Bronchial epithelial cell (primary cell): ENCODE data around the gene ATE1. TPM values are rescaled to one million over a fixed set of nuclear protein-coding genes. Genes with fewer than 3 reads are reported as not detected.
"Not testable (repeated sequence)": the region's sequence is repeated elsewhere in the genome, so short reads cannot be mapped to it uniquely, and the experiment has no call there.

Experiments
- DNase-seq: peaks from one replicate; pipeline ENCODE4 v3.0.0-alpha.2; 2010; ENCODE audit warnings: low read depth
- FAIRE-seq: peaks from 2 replicates; lab custom pipeline; 2011; peaks lifted over from hg19 to GRCh38; lab: Jason Lieb, UNC
- H3K27me3 ChIP-seq: 2 replicates; pipeline ENCODE4 v1.5.1; 2011; ENCODE audit warnings: low read length; ENCODE audit not compliant: control insufficient read depth, insufficient read depth
- H3K36me3 ChIP-seq: 2 replicates; pipeline ENCODE4 v1.5.1; 2011; ENCODE audit warnings: low read length; ENCODE audit not compliant: control insufficient read depth, insufficient read depth
- H3K4me3 ChIP-seq: 2 replicates; pipeline ENCODE4 v1.5.1; 2011; ENCODE audit warnings: mild to moderate bottlenecking, low read depth, low read length, control low read depth
- CTCF ChIP-seq: IDR thresholded peaks from 2 replicates; pipeline ENCODE4 v1.5.1; 2011; ENCODE audit warnings: mild to moderate bottlenecking, moderate library complexity, low read length, control low read depth, inconsistent platforms; ENCODE audit not compliant: insufficient read depth, severe bottlenecking
- total RNA-seq: library from RNA; depleted of rRNA; stranded (reverse); fragments of >200 nt; gene quantifications from 2 replicates; pipeline ENCODE4 v1.2.1, GENCODE V29; 2014

The ATE1 gene
- total RNA-seq, 1 donor from 2014 or later: 17.9 TPM

- Histone ChIP-seq H3K4me3 (no peak overlapping the region), H3K36me3 (no peaks in the 10 kb centered on the region), H3K27me3 (no peaks in the 10 kb centered on the region)
- no peak for TF ChIP-seq CTCF
- DNase-seq: peak; percentile 50
- no peak for FAIRE-seq
Measured at GRCh38 chr10:121764233-121764942, 163.4 kb downstream of the ATE1 start.

- FAIRE-seq, DNase-seq, H3K27me3 ChIP-seq, H3K4me3 ChIP-seq, H3K36me3 ChIP-seq: not testable (repeated sequence)
Measured at GRCh38 chr10:121757241-121757640, 170.6 kb downstream of the ATE1 start.

DNA sequence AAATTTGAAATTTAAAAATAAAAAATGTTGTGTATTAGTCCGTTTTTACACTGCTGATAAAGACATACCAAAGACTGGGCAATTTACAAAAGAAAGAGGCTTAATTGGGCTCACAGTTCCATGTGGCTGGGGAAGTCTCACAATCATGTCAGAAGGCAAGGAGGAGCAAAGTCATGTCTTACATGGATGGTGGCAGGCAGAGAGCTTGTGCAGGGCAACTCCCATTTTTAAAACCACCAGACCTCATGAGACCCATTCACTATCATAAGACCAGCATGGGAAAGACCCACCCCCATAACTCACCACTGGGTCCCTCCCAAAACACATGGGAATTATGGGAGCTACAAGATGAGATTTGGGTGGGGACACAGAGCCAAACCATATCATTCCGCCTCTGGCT lies 172.3 kb downstream of the ATE1 start:
- H3K36me3 ChIP-seq, DNase-seq, FAIRE-seq, H3K27me3 ChIP-seq, H3K4me3 ChIP-seq: not testable (repeated sequence)

DNA sequence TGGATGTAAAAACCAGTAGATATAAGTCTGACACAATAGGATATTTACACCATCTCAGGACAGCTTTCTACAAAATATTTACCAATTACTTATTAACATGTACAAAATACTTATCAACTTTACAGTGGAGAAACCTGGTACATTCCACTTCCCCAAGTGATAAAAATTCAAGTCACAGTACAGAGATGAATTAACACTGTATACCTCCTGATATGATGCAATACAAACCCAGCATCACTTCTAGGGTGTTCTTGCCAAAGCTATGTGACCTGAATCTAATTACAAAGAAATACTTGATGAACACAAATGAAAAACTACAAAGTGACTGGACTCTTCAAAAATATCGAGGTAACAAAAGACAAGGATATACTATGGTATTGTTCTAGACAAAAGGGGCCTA lies 173.2 kb downstream of the ATE1 start:
- H3K27me3 ChIP-seq: no peaks in the 10 kb centered on the region
- no peak for TF ChIP-seq CTCF
- H3K4me3 ChIP-seq: no peak overlapping the region
- DNase-seq (peak; percentile 15), FAIRE-seq (no peak)
- peaks cover 1% of the 10 kb centered on the region for H3K36me3 ChIP-seq

DNA sequence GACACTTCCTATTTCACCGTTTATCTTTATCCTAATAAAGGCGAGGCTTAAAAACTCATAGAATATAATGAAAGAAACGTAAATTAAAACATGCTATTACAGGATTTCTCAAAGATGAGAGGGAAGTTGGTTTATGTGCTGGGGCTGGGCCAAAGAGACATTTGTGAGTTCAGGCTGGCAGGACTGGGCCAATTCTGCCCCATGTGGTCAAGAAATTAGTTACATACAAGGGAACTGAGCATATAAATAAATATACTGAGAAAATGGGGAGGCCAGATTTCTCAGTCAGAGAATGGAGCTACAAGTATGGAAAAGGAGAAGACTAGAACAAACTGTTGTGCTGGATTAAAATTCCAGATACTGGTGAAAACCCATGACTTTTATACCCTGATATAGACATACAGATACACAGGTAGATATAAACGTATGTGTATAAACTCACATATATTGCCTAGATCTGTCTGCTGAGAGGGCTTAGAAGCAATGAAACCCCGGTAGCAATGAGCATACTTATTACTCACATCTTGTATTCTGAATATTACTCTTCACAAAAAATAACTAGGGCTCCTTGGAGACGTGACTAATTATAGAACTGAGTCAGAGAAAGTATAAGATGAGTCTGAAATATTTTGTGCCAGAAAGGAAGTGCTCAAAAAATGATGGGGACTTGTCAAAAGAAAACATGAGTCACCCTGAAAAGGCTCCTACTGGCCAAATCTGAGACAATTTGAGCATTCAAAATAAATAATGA lies 173.9 kb downstream of the ATE1 start:
- Histone ChIP-seq H3K27me3 (no peaks in the 10 kb centered on the region), H3K4me3 (no peak overlapping the region), H3K36me3 (peaks cover 1% of the 10 kb centered on the region)
- peak; percentile 20 for TF ChIP-seq CTCF
- FAIRE-seq (no peak), DNase-seq (peak; percentile 98)

DNA sequence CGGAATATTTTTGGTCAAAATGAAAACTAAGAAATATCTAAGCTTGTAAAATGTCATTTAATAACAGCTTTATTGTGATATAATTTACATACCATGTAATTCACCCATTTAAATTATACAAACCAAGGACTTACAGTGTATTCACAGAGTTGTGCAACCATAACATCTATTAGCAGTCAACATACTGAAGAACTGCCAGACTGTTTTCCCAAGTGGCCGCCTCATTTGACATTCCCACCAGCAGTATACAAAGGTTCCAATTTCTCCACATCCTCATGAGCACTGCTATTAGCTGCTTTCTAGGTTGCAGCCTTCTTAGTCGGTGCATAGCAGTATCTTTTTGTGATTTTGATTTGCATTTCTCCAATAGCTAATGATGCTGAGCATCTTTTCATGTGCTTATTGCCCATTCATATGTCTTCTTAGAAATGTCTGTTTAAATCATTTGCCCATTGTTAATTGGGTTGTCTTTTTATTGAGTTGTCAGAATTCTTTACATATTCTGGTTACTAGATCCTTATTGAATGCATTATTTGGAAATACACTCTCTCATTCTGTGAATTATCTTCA lies 176.6 kb downstream of the ATE1 start:
- no peak for DNase-seq
- TF ChIP-seq CTCF: no peak
- Histone ChIP-seq H3K4me3 (no peak overlapping the region), H3K36me3 (no peaks in the 10 kb centered on the region), H3K27me3 (no peaks in the 10 kb centered on the region)
- FAIRE-seq: no peak
